HepG2 (cell line): ENCODE results near the gene NFKB2. TPM values are rescaled to one million over a fixed set of nuclear protein-coding genes. Genes with fewer than 3 reads are reported as not detected.

ENCODE experiments used
- ATAC-seq: fragments of 200-7000 bp; cut with Tn5 transposase; 3 replicates; pipeline ENCODE4 v1.9.1; 2020; ENCODE audit warnings: mild to moderate bottlenecking, moderate library complexity
- BruUV-seq: library from RNA; stranded (reverse); fragments of 400-500 nt; replicated peaks from 2 replicates; lab custom pipeline; 2021; lab: Mats Ljungman, UMichigan
- CTCF ChIA-PET: fragments of 300-600 bp; formaldehyde crosslinking; extraction: SDS; loops from one replicate; lab custom pipeline; 2021; ENCODE audit warnings: low total read pairs, inconsistent platforms, low intra/inter-chr PET ratio; lab: Yijun Ruan, JAX
- POLR2A ChIA-PET: fragments of 350-600 bp; sonication (Branson Sonifier 250); formaldehyde crosslinking; loops from one replicate; lab custom pipeline; 2020; ENCODE audit warnings: antibody characterized with exemption, inconsistent platforms; lab: Yijun Ruan, JAX
- DNase-seq: peaks from one replicate; pipeline ENCODE4 v3.0.0-alpha.2; 2015; ENCODE audit warnings: low spot score
- FAIRE-seq: peaks from 3 replicates; lab custom pipeline; 2011; peaks lifted over from hg19 to GRCh38; lab: Jason Lieb, UNC
- H2AFZ ChIP-seq: one replicate; pipeline ENCODE4 v1.6.1; 2011; ENCODE audit warnings: low read length, inconsistent platforms
- H3K27ac ChIP-seq: fragments of 300-600 bp; 3 replicates; pipeline ENCODE4 v1.8.0; 2011; ENCODE audit warnings: mixed run types, mild to moderate bottlenecking, mixed read lengths, low read length, inconsistent platforms; ENCODE audit not compliant: insufficient read depth; ENCODE audit errors: extremely low read length
- H3K27me3 ChIP-seq, 2 experiments: fragments of 200-600 bp in 1 of 2; 2 replicates in 1 of 2; 3 replicates in 1 of 2; pipeline versions ENCODE4 v1.6.0 to v1.8.0; 2011; ENCODE audit warnings: low read length in 2 of 2, mild to moderate bottlenecking in 2 of 2, moderate library complexity in 2 of 2, inconsistent platforms in 1 of 2; ENCODE audit not compliant: insufficient read depth in 2 of 2, control insufficient read depth in 1 of 2
- H3K36me3 ChIP-seq, 2 experiments: fragments of 200-600 bp in 1 of 2; replicated peaks in 1 of 2; 2 replicates in 1 of 2; 3 replicates in 1 of 2; pipeline versions ENCODE4 v1.5.1 to v1.8.0; 2011; ENCODE audit warnings: low read length in 2 of 2, inconsistent platforms in 1 of 2; ENCODE audit not compliant: insufficient read depth in 2 of 2, control insufficient read depth in 1 of 2
- H3K4me1 ChIP-seq: 2 replicates; pipeline ENCODE4 v1.5.1; 2012; ENCODE audit warnings: low read length, inconsistent platforms; ENCODE audit not compliant: insufficient read depth
- H3K4me2 ChIP-seq: 2 replicates; pipeline ENCODE4 v1.6.0; 2011; ENCODE audit warnings: low read depth, low read length, inconsistent platforms
- H3K4me3 ChIP-seq, 3 experiments: fragments of 200-600 bp in 1 of 3; sonication (generic), shearing (Covaris generic) in 1 of 3; replicated peaks in 1 of 3; 2 replicates each; pipeline ENCODE4 v1.5.1; 2011 to 2016; ENCODE audit warnings: low read length in 3 of 3, inconsistent platforms in 2 of 3, low read depth in 2 of 3, mild to moderate bottlenecking in 2 of 3, control low read depth in 1 of 3, mixed read lengths in 1 of 3; ENCODE audit not compliant: insufficient read depth in 1 of 3
- H3K79me2 ChIP-seq: one replicate; pipeline ENCODE4 v1.6.1; 2011; ENCODE audit warnings: low read length, inconsistent platforms; ENCODE audit not compliant: insufficient read depth
- H3K9ac ChIP-seq: 2 replicates; pipeline ENCODE4 v1.6.0; 2011; ENCODE audit warnings: mild to moderate bottlenecking, low read depth, low read length, inconsistent platforms; ENCODE audit not compliant: insufficient read depth
- H3K9me3 ChIP-seq: 2 replicates; pipeline ENCODE4 v1.5.1; 2012; ENCODE audit warnings: mild to moderate bottlenecking, low read length
- H4K20me1 ChIP-seq: 2 replicates; pipeline ENCODE4 v1.6.0; 2011; ENCODE audit warnings: inconsistent platforms, mild to moderate bottlenecking, low read length, moderate library complexity; ENCODE audit not compliant: insufficient read depth
- CHCHD3 ChIP-seq: sonication (generic); formaldehyde crosslinking; IDR thresholded peaks from 2 replicates; pipeline ENCODE4 v1.8.0; 2022; ENCODE audit warnings: mild to moderate bottlenecking, missing genetic modification reagents, moderate library complexity
- RFX3 ChIP-seq: IDR thresholded peaks from 2 replicates; pipeline ENCODE4 v1.6.1; 2016; ENCODE audit warnings: missing biosample characterization, missing genetic modification reagents
- SALL2 ChIP-seq: sonication (generic); formaldehyde crosslinking; IDR thresholded peaks from 2 replicates; pipeline ENCODE4 v1.8.1; 2023; ENCODE audit warnings: mild to moderate bottlenecking, missing genetic modification reagents, inconsistent platforms
- WGBS: methylation state at CpG from one replicate; pipeline ENCODE4 v1.1.6; 2017; ENCODE audit warnings: low lambda C conversion rate; 5-methylcytosine and 5-hydroxymethylcytosine counted together
- in situ Hi-C: cut with HindIII; loops from 2 replicates; pipeline ENCODE4 v1.10.0; 2017; ENCODE audit warnings: low pct_unique_long_range_greater_than_20kb; ENCODE audit not compliant: extremely low pct_ligation_motif_present
- intact Hi-C: fragments of 100-400 bp; cut with micrococcal nuclease; formaldehyde crosslinking; loops from one replicate; pipeline ENCODE4 v1.10.0; 2022; ENCODE audit not compliant: unreplicated experiment
- polyA plus RNA-seq, 8 experiments: library from polyadenylated mRNA; depleted of rRNA in 3 of 8; stranded (reverse) in 7 of 8; unstranded in 1 of 8; fragments of >200 nt; fragmentation: Illumina TruSeq in 4 of 8; extraction: Trizol in 4 of 8; gene quantifications; 2 replicates each; pipeline versions ENCODE4 v1.2.1 to v1.2.3, GENCODE V29; 2011 to 2016; ENCODE audit warnings: low read depth in 4 of 8, missing spikeins in 1 of 8, mixed read lengths in 1 of 8; ENCODE audit not compliant: insufficient read depth in 1 of 8
- total RNA-seq, 5 experiments: library from RNA; depleted of rRNA; stranded (reverse); fragments of >200 nt; fragmentation: Illumina TruSeq; extraction: Trizol; gene quantifications; 2 replicates each; pipeline ENCODE4 v1.2.3, GENCODE V29; 2016; ENCODE audit warnings: low read depth in 1 of 5
- TF ChIP-seq, protein P1 (sequence below): sonication (generic); formaldehyde crosslinking; IDR thresholded peaks from 2 replicates; pipeline ENCODE4 v1.4.0; 2020; ENCODE audit warnings: low read depth, missing genetic modification reagents
- TF ChIP-seq, protein P2 (sequence below): sonication (generic); formaldehyde crosslinking; IDR thresholded peaks from 2 replicates; pipeline ENCODE4 v1.8.0; 2022; ENCODE audit warnings: mild to moderate bottlenecking, missing genetic modification reagents, moderate library complexity
- TF ChIP-seq, protein P3 (sequence below): sonication (generic); formaldehyde crosslinking; IDR thresholded peaks from 2 replicates; pipeline ENCODE4 v1.4.0; 2020; ENCODE audit warnings: missing genetic modification reagents, borderline replicate concordance

The NFKB2 gene
- total and polyA plus RNA-seq, 2 of the 13 experiments (the other 11 are each of a cell fraction or from before 2014, with no cell fraction given): 7.7 to 12.5 TPM

GRCh38 chr10:102414749-102415148 lies 19.2 kb downstream of the NFKB2 start:
- WGBS: under 1% methylated on average over 14 of the region's 20 CpGs
- Histone ChIP-seq H3K27me3 (peaks cover 15 to 65% of the 10 kb centered on the region in 2 experiments), H3K4me1 (peaks cover 24% of the 10 kb centered on the region), H3K79me2 (no peaks in the 10 kb centered on the region), H4K20me1 (peaks cover 3% of the 10 kb centered on the region; the same call in 1 of the 2 replicates), H3K9ac (no peak overlapping the region), H2AFZ (no peak overlapping the region), H3K9me3 (no peaks in the 10 kb centered on the region), H3K4me3 (no peak overlapping the region; a peak in 1 of 6 replicates), H3K36me3 (no peaks in the 10 kb centered on the region), H3K4me2 (peak overlapping the region; percentile 7; the same call in 1 of the 2 replicates), H3K27ac (no peak overlapping the region)
- intact Hi-C loops: no loop called here
- TF ChIP-seq, protein P1, sequence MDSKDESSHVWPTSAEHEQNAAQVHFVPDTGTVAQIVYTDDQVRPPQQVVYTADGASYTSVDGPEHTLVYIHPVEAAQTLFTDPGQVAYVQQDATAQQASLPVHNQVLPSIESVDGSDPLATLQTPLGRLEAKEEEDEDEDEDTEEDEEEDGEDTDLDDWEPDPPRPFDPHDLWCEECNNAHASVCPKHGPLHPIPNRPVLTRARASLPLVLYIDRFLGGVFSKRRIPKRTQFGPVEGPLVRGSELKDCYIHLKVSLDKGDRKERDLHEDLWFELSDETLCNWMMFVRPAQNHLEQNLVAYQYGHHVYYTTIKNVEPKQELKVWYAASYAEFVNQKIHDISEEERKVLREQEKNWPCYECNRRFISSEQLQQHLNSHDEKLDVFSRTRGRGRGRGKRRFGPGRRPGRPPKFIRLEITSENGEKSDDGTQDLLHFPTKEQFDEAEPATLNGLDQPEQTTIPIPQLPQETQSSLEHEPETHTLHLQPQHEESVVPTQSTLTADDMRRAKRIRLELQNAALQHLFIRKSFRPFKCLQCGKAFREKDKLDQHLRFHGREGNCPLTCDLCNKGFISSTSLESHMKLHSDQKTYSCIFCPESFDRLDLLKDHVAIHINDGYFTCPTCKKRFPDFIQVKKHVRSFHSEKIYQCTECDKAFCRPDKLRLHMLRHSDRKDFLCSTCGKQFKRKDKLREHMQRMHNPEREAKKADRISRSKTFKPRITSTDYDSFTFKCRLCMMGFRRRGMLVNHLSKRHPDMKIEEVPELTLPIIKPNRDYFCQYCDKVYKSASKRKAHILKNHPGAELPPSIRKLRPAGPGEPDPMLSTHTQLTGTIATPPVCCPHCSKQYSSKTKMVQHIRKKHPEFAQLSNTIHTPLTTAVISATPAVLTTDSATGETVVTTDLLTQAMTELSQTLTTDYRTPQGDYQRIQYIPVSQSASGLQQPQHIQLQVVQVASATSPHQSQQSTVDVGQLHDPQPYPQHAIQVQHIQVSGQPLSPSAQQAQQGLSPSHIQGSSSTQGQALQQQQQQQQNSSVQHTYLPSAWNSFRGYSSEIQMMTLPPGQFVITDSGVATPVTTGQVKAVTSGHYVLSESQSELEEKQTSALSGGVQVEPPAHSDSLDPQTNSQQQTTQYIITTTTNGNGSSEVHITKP (CRISPR knock-in tag): no peak
- TF ChIP-seq, protein P2, sequence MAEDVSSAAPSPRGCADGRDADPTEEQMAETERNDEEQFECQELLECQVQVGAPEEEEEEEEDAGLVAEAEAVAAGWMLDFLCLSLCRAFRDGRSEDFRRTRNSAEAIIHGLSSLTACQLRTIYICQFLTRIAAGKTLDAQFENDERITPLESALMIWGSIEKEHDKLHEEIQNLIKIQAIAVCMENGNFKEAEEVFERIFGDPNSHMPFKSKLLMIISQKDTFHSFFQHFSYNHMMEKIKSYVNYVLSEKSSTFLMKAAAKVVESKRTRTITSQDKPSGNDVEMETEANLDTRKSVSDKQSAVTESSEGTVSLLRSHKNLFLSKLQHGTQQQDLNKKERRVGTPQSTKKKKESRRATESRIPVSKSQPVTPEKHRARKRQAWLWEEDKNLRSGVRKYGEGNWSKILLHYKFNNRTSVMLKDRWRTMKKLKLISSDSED: no peak
- TF ChIP-seq, protein P3, sequence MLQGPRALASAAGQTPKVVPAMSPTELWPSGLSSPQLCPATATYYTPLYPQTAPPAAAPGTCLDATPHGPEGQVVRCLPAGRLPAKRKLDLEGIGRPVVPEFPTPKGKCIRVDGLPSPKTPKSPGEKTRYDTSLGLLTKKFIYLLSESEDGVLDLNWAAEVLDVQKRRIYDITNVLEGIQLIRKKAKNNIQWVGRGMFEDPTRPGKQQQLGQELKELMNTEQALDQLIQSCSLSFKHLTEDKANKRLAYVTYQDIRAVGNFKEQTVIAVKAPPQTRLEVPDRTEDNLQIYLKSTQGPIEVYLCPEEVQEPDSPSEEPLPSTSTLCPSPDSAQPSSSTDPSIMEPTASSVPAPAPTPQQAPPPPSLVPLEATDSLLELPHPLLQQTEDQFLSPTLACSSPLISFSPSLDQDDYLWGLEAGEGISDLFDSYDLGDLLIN (CRISPR knock-in tag): no peak
- TF ChIP-seq RFX3 (CRISPR knock-in tag) (no peak), SALL2 (CRISPR knock-in tag) (no peak), CHCHD3 (CRISPR knock-in tag) (no peak)
- CTCF ChIA-PET: no interaction called here
- no TSS peak for BruUV-seq
- in situ Hi-C loops: no loop called here
- POLR2A ChIA-PET: no interaction called here
- ATAC-seq (no peak), DNase-seq (no peak), FAIRE-seq (no peak)
